GM13976 (cell line): Measurements from ENCODE around the gene ZFYVE19.

Experiments
- DNase-seq: peaks from one replicate; pipeline ENCODE4 v3.0.0; 2012; ENCODE audit warnings: low spot score
- in situ Hi-C: fragments of 300-500 bp; cut with MboI; formaldehyde crosslinking; loops from one replicate; pipeline ENCODE4 v1.12.0; 2022; ENCODE audit warnings: low sequenced_read_pairs, mixed read lengths, inconsistent platforms; ENCODE audit not compliant: unreplicated experiment
- TF ChIP-seq, protein P1 (sequence below): IDR thresholded peaks from 2 replicates; pipeline ENCODE4 v1.5.1; 2012; ENCODE audit warnings: borderline replicate concordance, mild to moderate bottlenecking; ENCODE audit not compliant: insufficient read depth; ENCODE audit errors: extremely low read depth, missing control alignments, control extremely low read depth

Gene ZFYVE19

GRCh38 chr15:40770147-40770721, 36.7 kb upstream of the ZFYVE19 start:
- peak; percentile 47 for DNase-seq
- in situ Hi-C loops, result no loop called here
- TF ChIP-seq, protein P1, sequence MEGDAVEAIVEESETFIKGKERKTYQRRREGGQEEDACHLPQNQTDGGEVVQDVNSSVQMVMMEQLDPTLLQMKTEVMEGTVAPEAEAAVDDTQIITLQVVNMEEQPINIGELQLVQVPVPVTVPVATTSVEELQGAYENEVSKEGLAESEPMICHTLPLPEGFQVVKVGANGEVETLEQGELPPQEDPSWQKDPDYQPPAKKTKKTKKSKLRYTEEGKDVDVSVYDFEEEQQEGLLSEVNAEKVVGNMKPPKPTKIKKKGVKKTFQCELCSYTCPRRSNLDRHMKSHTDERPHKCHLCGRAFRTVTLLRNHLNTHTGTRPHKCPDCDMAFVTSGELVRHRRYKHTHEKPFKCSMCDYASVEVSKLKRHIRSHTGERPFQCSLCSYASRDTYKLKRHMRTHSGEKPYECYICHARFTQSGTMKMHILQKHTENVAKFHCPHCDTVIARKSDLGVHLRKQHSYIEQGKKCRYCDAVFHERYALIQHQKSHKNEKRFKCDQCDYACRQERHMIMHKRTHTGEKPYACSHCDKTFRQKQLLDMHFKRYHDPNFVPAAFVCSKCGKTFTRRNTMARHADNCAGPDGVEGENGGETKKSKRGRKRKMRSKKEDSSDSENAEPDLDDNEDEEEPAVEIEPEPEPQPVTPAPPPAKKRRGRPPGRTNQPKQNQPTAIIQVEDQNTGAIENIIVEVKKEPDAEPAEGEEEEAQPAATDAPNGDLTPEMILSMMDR, result no peak

DNA sequence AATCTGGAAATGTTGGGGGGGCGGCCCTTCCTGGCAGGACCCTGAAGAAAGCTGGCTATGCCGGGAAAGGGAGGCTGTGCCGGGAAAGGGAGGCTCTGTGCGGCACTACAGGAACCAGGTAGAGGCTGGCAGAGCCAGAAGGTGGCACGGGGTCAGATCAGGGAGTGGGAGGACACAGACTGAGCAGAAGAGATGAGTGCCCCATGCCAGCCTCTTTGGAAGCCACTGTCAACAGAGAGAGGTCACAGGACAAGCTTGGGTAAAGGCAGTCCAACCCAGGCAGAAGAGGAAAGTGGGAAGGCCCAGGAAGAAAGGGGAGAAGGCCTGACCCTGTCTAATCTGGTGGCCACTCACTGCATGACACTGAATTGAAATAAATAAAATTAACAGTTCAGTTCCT, 35.6 kb upstream of the ZFYVE19 start:
- DNase-seq, result no peak
- TF ChIP-seq, protein P1, result no peak
- in situ Hi-C loops, result no loop called here

GRCh38 chr15:40772014-40772413, 34.9 kb upstream of the ZFYVE19 start:
- no peak for DNase-seq
- in situ Hi-C loops, result no loop called here
- TF ChIP-seq, protein P1, result no peak

DNA sequence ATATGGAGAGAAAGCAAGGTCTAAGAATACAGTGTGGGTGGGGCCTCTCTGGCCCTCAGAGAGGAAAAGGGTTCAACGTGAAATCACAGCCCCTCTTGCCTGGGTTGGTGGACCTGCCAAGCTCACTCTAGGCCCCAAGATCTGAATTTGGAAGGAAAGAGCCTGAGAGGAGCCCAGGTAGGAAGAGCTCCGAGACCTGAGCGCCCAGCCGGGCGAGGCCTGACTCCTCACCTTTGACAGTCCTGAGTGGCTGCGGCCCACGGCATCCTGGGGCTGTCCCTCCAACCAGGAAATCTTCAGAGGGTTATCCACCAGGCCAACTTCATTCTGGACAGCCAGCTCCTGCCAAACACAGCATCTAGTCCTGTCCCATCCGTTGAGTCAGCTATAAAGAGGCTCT, 33.4 kb upstream of the ZFYVE19 start:
- no peak for DNase-seq
- in situ Hi-C loops, result no loop called here
- TF ChIP-seq, protein P1, result no peak

DNA sequence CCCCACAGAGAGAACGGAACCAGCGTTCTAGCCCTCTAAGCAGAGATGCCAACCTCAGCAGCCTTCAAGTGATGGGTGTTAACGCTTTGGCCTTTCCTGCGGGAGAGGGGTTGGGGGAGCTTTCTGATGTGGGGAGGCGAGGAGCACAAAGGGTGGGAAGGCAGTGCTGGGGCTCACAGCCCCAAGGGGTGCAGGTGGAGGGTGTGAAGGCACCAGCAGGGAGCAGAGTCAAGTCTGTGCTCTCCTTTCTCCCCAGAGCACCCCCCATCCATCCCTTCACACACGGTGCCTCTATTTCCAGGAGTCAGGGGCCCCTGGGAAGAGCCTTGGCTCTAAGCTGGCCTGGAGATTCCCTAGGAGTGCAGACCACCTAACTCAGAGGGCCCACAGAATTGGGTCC, 33.0 kb upstream of the ZFYVE19 start:
- in situ Hi-C loops, result no loop called here
- TF ChIP-seq, protein P1, result no peak
- no peak for DNase-seq

- TF ChIP-seq, protein P1, result no peak
- in situ Hi-C loops, result no loop called here
- DNase-seq, result no peak
These were observed 31.9 kb upstream of the ZFYVE19 start for GRCh38 chr15:40775007-40775406.
